ENCODE data around the gene GNB1L. TPM values are rescaled to one million over a fixed set of nuclear protein-coding genes. Genes with fewer than 3 reads are reported as not detected.

GNB1L gene
- total and polyA plus RNA-seq, 4 donors, result 4.3 to 12.6 (median 4.8) TPM

- no peaks in the 10 kb centered on the region for H3K36me3 ChIP-seq (ENCODE audit: control insufficient read depth in 1 of 2, insufficient read depth in 2 of 2, low read length in 1 of 2)
- no peak overlapping the region for H3K27ac ChIP-seq (ENCODE audit: low read depth in 1 of 2, low read length in 2 of 2)
- no peak for DNase-seq
- intact Hi-C loops (cut with DNase I), result no loop called here
- H3K4me3 ChIP-seq (ENCODE audit: low read length in 2 of 2), result no peak overlapping the region
- no peaks in the 10 kb centered on the region for H3K27me3 ChIP-seq (ENCODE audit: control insufficient read depth in 1 of 2, insufficient read depth in 2 of 2, low read length in 1 of 2)
- WGBS, 2 donors, result 82 to 85% methylated on average over 14 of the region's 14 CpGs
- no peak for ATAC-seq (ENCODE audit: low FRiP score)
- no peaks in the 10 kb centered on the region for H3K4me1 ChIP-seq (ENCODE audit: control insufficient read depth in 1 of 2, insufficient read depth in 2 of 2, low read length in 2 of 2)
- no peaks in the 10 kb centered on the region for H3K9me3 ChIP-seq (ENCODE audit: control insufficient read depth, low read length)
Measured at GRCh38 chr22:19753996-19754700, 100.5 kb downstream of the GNB1L start.

- WGBS, 2 donors, result 91 to 93% methylated on average over 10 of the region's 10 CpGs
- H3K27me3 ChIP-seq (ENCODE audit: control insufficient read depth in 1 of 2, insufficient read depth in 2 of 2, low read length in 1 of 2), result no peaks in the 10 kb centered on the region
- intact Hi-C loops (cut with DNase I), result no loop called here
- no peak overlapping the region for H3K4me3 ChIP-seq (ENCODE audit: low read length in 2 of 2)
- H3K4me1 ChIP-seq (ENCODE audit: control insufficient read depth in 1 of 2, insufficient read depth in 2 of 2, low read length in 2 of 2), result no peaks in the 10 kb centered on the region
- DNase-seq (no peak), ATAC-seq (ENCODE audit: low FRiP score) (no peak)
- no peaks in the 10 kb centered on the region for H3K36me3 ChIP-seq (ENCODE audit: control insufficient read depth in 1 of 2, insufficient read depth in 2 of 2, low read length in 1 of 2)
- no peaks in the 10 kb centered on the region for H3K9me3 ChIP-seq (ENCODE audit: control insufficient read depth, low read length)
- no peak overlapping the region for H3K27ac ChIP-seq (ENCODE audit: low read depth in 1 of 2, low read length in 2 of 2)
Measured at GRCh38 chr22:19753090-19753842, 101.4 kb downstream of the GNB1L start.

- no peaks in the 10 kb centered on the region for H3K27me3 ChIP-seq (ENCODE audit: control insufficient read depth in 1 of 2, insufficient read depth in 2 of 2, low read length in 1 of 2)
- no peaks in the 10 kb centered on the region for H3K36me3 ChIP-seq (ENCODE audit: control insufficient read depth in 1 of 2, insufficient read depth in 2 of 2, low read length in 1 of 2)
- WGBS, 2 donors, result 92 to 93% methylated on average over 14 of the region's 14 CpGs
- no peaks in the 10 kb centered on the region for H3K4me1 ChIP-seq (ENCODE audit: control insufficient read depth in 1 of 2, insufficient read depth in 2 of 2, low read length in 2 of 2)
- H3K9me3 ChIP-seq (ENCODE audit: control insufficient read depth, low read length), result no peaks in the 10 kb centered on the region
- ATAC-seq (ENCODE audit: low FRiP score) (no peak), DNase-seq (no peak)
- H3K27ac ChIP-seq (ENCODE audit: low read depth in 1 of 2, low read length in 2 of 2), result no peak overlapping the region
- intact Hi-C loops (cut with DNase I), result no loop called here
- H3K4me3 ChIP-seq (ENCODE audit: low read length in 2 of 2), result no peak overlapping the region
Measured at GRCh38 chr22:19751497-19752245, 103.0 kb downstream of the GNB1L start.

- H3K36me3 ChIP-seq (ENCODE audit: control insufficient read depth in 1 of 2, insufficient read depth in 2 of 2, low read length in 1 of 2), result no peaks in the 10 kb centered on the region
- H3K4me3 ChIP-seq (ENCODE audit: low read length in 2 of 2), result no peak overlapping the region
- H3K27me3 ChIP-seq (ENCODE audit: control insufficient read depth in 1 of 2, insufficient read depth in 2 of 2, low read length in 1 of 2), result no peaks in the 10 kb centered on the region
- H3K9me3 ChIP-seq (ENCODE audit: control insufficient read depth, low read length), result no peaks in the 10 kb centered on the region
- ATAC-seq (ENCODE audit: low FRiP score) (no peak), DNase-seq (no peak)
- H3K27ac ChIP-seq (ENCODE audit: low read depth in 1 of 2, low read length in 2 of 2), result no peak overlapping the region
- WGBS, 2 donors, result 84 to 89% methylated on average over 22 to 27 of the region's 27 CpGs
- no peaks in the 10 kb centered on the region for H3K4me1 ChIP-seq (ENCODE audit: control insufficient read depth in 1 of 2, insufficient read depth in 2 of 2, low read length in 2 of 2)
- intact Hi-C loops (cut with DNase I), result no loop called here
Measured at GRCh38 chr22:19750507-19751490, 103.9 kb downstream of the GNB1L start.

- intact Hi-C loops (cut with DNase I), result loop anchor here in 1 of 2 donors (5.0 kb wide), 1 partner anchor 152 kb away; no protein-coding TSS in a partner anchor
- Histone ChIP-seq H3K4me3 (ENCODE audit: low read length in 2 of 2) (no peak overlapping the region), H3K4me1 (ENCODE audit: control insufficient read depth in 1 of 2, insufficient read depth in 2 of 2, low read length in 2 of 2) (no peaks in the 10 kb centered on the region), H3K9me3 (ENCODE audit: control insufficient read depth, low read length) (no peaks in the 10 kb centered on the region), H3K27ac (ENCODE audit: low read depth in 1 of 2, low read length in 2 of 2) (no peak overlapping the region), H3K27me3 (ENCODE audit: control insufficient read depth in 1 of 2, insufficient read depth in 2 of 2, low read length in 1 of 2) (no peaks in the 10 kb centered on the region), H3K36me3 (ENCODE audit: control insufficient read depth in 1 of 2, insufficient read depth in 2 of 2, low read length in 1 of 2) (no peaks in the 10 kb centered on the region)
- DNase-seq (no peak), ATAC-seq (ENCODE audit: low FRiP score) (no peak)
- 86 to 87% methylated on average over 12 of the region's 12 CpGs for WGBS, 2 donors
Measured at GRCh38 chr22:19749876-19750275, 104.8 kb downstream of the GNB1L start.

GRCh38 chr22:19748991-19749664 is 105.5 kb downstream of the GNB1L start:
- Histone ChIP-seq H3K27me3 (ENCODE audit: control insufficient read depth in 1 of 2, insufficient read depth in 2 of 2, low read length in 1 of 2) (no peaks in the 10 kb centered on the region), H3K4me3 (ENCODE audit: low read length in 2 of 2) (no peak overlapping the region), H3K36me3 (ENCODE audit: control insufficient read depth in 1 of 2, insufficient read depth in 2 of 2, low read length in 1 of 2) (no peaks in the 10 kb centered on the region), H3K9me3 (ENCODE audit: control insufficient read depth, low read length) (no peaks in the 10 kb centered on the region), H3K4me1 (ENCODE audit: control insufficient read depth in 1 of 2, insufficient read depth in 2 of 2, low read length in 2 of 2) (no peaks in the 10 kb centered on the region), H3K27ac (ENCODE audit: low read depth in 1 of 2, low read length in 2 of 2) (no peak overlapping the region)
- no peak for DNase-seq
- intact Hi-C loops (cut with DNase I), result loop anchor here in 1 of 2 donors (5.0 kb wide), 1 partner anchor 153 kb away; no protein-coding TSS in a partner anchor
- no peak for ATAC-seq (ENCODE audit: low FRiP score)
- 85 to 86% methylated on average over 15 of the region's 15 CpGs for WGBS, 2 donors

GRCh38 chr22:19748139-19748538 is 106.5 kb downstream of the GNB1L start:
- no peaks in the 10 kb centered on the region for H3K9me3 ChIP-seq (ENCODE audit: control insufficient read depth, low read length)
- no peaks in the 10 kb centered on the region for H3K27me3 ChIP-seq (ENCODE audit: control insufficient read depth in 1 of 2, insufficient read depth in 2 of 2, low read length in 1 of 2)
- H3K4me1 ChIP-seq (ENCODE audit: control insufficient read depth in 1 of 2, insufficient read depth in 2 of 2, low read length in 2 of 2), result no peaks in the 10 kb centered on the region
- H3K36me3 ChIP-seq (ENCODE audit: control insufficient read depth in 1 of 2, insufficient read depth in 2 of 2, low read length in 1 of 2), result no peaks in the 10 kb centered on the region
- no peak overlapping the region for H3K27ac ChIP-seq (ENCODE audit: low read depth in 1 of 2, low read length in 2 of 2)
- intact Hi-C loops (cut with DNase I), result loop anchor here in 1 of 2 donors (5.0 kb wide), 1 partner anchor 154 kb away; no protein-coding TSS in a partner anchor
- 77 to 78% methylated on average over 4 of the region's 4 CpGs for WGBS, 2 donors
- H3K4me3 ChIP-seq (ENCODE audit: low read length in 2 of 2), result no peak overlapping the region
- DNase-seq (no peak), ATAC-seq (ENCODE audit: low FRiP score) (no peak)

All from aorta (tissue), 5 donors.